ENCODE results near the gene GPR15LG. TPM values are rescaled to one million over a fixed set of nuclear protein-coding genes. Genes with fewer than 3 reads are reported as not detected.

Gene GPR15LG
- total RNA-seq, 4 donors from 2014 or later, result 10.3 to 25.8 (median 19.7) TPM

- H3K4me3 ChIP-seq (ENCODE audit: low read depth, poor library complexity, severe bottlenecking), result no peak overlapping the region
- intact Hi-C loops (cut with DNase I; ENCODE audit: low total_unique reads), result loop anchor here (10.0 kb wide), 1 partner anchor 379 kb away; no protein-coding TSS in a partner anchor
- TF ChIP-seq CTCF (IDR thresholded peaks at IDR 0.05) (no peak), POLR2A (IDR thresholded peaks at IDR 0.05) (no peak)
- DNase-seq (ENCODE audit: low spot score in 2 of 2), result no peak
- WGBS, 2 donors, result 93 to 97% methylated on average over 4 of the region's 4 CpGs
Observed at GRCh38 chr10:84155521-84155920, 18.1 kb upstream of the GPR15LG start.

GRCh38 chr10:84156009-84156408 is 17.6 kb upstream of the GPR15LG start:
- intact Hi-C loops (cut with DNase I; ENCODE audit: low total_unique reads), result loop anchor here (10.0 kb wide), 1 partner anchor 379 kb away; no protein-coding TSS in a partner anchor
- H3K4me3 ChIP-seq (ENCODE audit: low read depth, poor library complexity, severe bottlenecking), result no peak overlapping the region
- no peak for DNase-seq (ENCODE audit: low spot score in 2 of 2)
- TF ChIP-seq CTCF (IDR thresholded peaks at IDR 0.05) (no peak), POLR2A (IDR thresholded peaks at IDR 0.05) (no peak)
- WGBS, 2 donors, result 90 to 96% methylated on average over 2 of the region's 2 CpGs

GRCh38 chr10:84156768-84157167 is 16.8 kb upstream of the GPR15LG start:
- intact Hi-C loops (cut with DNase I; ENCODE audit: low total_unique reads), result loop anchor here (10.0 kb wide), 1 partner anchor 378 kb away; no protein-coding TSS in a partner anchor
- H3K4me3 ChIP-seq (ENCODE audit: low read depth, poor library complexity, severe bottlenecking), result no peak overlapping the region
- DNase-seq (ENCODE audit: low spot score in 2 of 2), result no peak
- 74 to 75% methylated on average over 10 of the region's 10 CpGs for WGBS, 2 donors
- TF ChIP-seq CTCF (IDR thresholded peaks at IDR 0.05) (no peak), POLR2A (IDR thresholded peaks at IDR 0.05) (no peak)

GRCh38 chr10:84158061-84158460 is 15.5 kb upstream of the GPR15LG start:
- TF ChIP-seq CTCF (IDR thresholded peaks at IDR 0.05) (no peak), POLR2A (IDR thresholded peaks at IDR 0.05) (no peak)
- intact Hi-C loops (cut with DNase I; ENCODE audit: low total_unique reads), result loop anchor here (10.0 kb wide), 1 partner anchor 377 kb away; no protein-coding TSS in a partner anchor
- no peak overlapping the region for H3K4me3 ChIP-seq (ENCODE audit: low read depth, poor library complexity, severe bottlenecking)
- no peak for DNase-seq (ENCODE audit: low spot score in 2 of 2)
- WGBS, 2 donors, result 74 to 80% methylated on average over 2 of the region's 2 CpGs

- intact Hi-C loops (cut with DNase I; ENCODE audit: low total_unique reads), result loop anchor here (10.0 kb wide), 1 partner anchor 376 kb away; no protein-coding TSS in a partner anchor
- TF ChIP-seq POLR2A (IDR thresholded peaks at IDR 0.05) (no peak), CTCF (IDR thresholded peaks at IDR 0.05) (no peak)
- no peak overlapping the region for H3K4me3 ChIP-seq (ENCODE audit: low read depth, poor library complexity, severe bottlenecking)
- WGBS, 2 donors, result 62 to 83% methylated on average over 4 of the region's 4 CpGs
- no peak for DNase-seq (ENCODE audit: low spot score in 2 of 2)
Observed at GRCh38 chr10:84158550-84158949, 15.1 kb upstream of the GPR15LG start.
